Liver (tissue), 9 donors: ENCODE results near the gene LRRC55. TPM values are rescaled to one million over a fixed set of nuclear protein-coding genes. Genes with fewer than 3 reads are reported as not detected.

Experiments
- DNase-seq: peaks from one replicate; pipeline ENCODE4 v3.0.0-alpha.2; 2017; ENCODE audit warnings: low spot score
- H3K27ac ChIP-seq, 2 donors: one replicate each; pipeline ENCODE4 v1.7.0; 2013; ENCODE audit warnings: inconsistent platforms in 2 of 2, low read length in 2 of 2, control low read depth in 1 of 2, low read depth in 1 of 2, mild to moderate bottlenecking in 1 of 2
- H3K27me3 ChIP-seq, 4 donors: one replicate each; pipeline versions ENCODE4 v1.6.1 to v1.7.0; 2013; ENCODE audit warnings: low read length in 3 of 4, inconsistent platforms in 1 of 4, mild to moderate bottlenecking in 1 of 4, moderate library complexity in 1 of 4; ENCODE audit not compliant: control insufficient read depth in 4 of 4, insufficient read depth in 4 of 4
- H3K36me3 ChIP-seq, 4 donors: one replicate each; pipeline versions ENCODE4 v1.6.1 to v1.7.0; 2013; ENCODE audit warnings: low read length in 3 of 4, mild to moderate bottlenecking in 3 of 4, low read depth in 1 of 4, moderate library complexity in 1 of 4; ENCODE audit not compliant: control insufficient read depth in 4 of 4, insufficient read depth in 3 of 4
- H3K4me1 ChIP-seq, 4 donors: one replicate each; pipeline versions ENCODE4 v1.6.1 to v1.7.0; 2013; ENCODE audit warnings: low read length in 3 of 4, mild to moderate bottlenecking in 3 of 4, moderate library complexity in 1 of 4; ENCODE audit not compliant: control insufficient read depth in 4 of 4, insufficient read depth in 4 of 4
- H3K4me3 ChIP-seq, 3 donors: one replicate each; pipeline versions ENCODE4 v1.6.1 to v1.7.0; 2013; ENCODE audit warnings: low read length in 3 of 3, control low read depth in 1 of 3, low read depth in 1 of 3, mild to moderate bottlenecking in 1 of 3
- H3K9ac ChIP-seq, 2 donors: one replicate each; pipeline ENCODE4 v1.7.0; 2013; ENCODE audit warnings: low read length in 2 of 2, mild to moderate bottlenecking in 2 of 2, moderate library complexity in 2 of 2, control low read depth in 1 of 2, low read depth in 1 of 2
- H3K9me3 ChIP-seq, 4 donors: one replicate each; pipeline versions ENCODE4 v1.6.1 to v1.7.0; 2013; ENCODE audit warnings: low read length in 3 of 4; ENCODE audit not compliant: control insufficient read depth in 4 of 4
- EGR1 ChIP-seq, 2 donors: IDR thresholded peaks; 2 replicates each; pipeline ENCODE4 v1.6.1; 2016 to 2018; ENCODE audit warnings: antibody characterized with exemption in 2 of 2, low read depth in 2 of 2
- FOXA1 ChIP-seq: IDR thresholded peaks from 2 replicates; pipeline ENCODE4 v1.6.1; 2016; ENCODE audit warnings: antibody characterized with exemption
- FOXA2 ChIP-seq: IDR thresholded peaks from 2 replicates; pipeline ENCODE4 v1.6.1; 2016; ENCODE audit warnings: antibody characterized with exemption
- GABPA ChIP-seq, 2 donors: IDR thresholded peaks in 1 of 2; conservative IDR thresholded peaks in 1 of 2; 2 replicates each; pipeline ENCODE4 v1.6.1; 2016; ENCODE audit warnings: antibody characterized with exemption in 2 of 2, mild to moderate bottlenecking in 1 of 2, moderate library complexity in 1 of 2
- HNF4A ChIP-seq, 2 donors: conservative IDR thresholded peaks; 2 replicates each; pipeline ENCODE4 v1.6.1; 2016; ENCODE audit warnings: antibody characterized with exemption in 2 of 2, mild to moderate bottlenecking in 2 of 2
- HNF4G ChIP-seq: IDR thresholded peaks from 2 replicates; pipeline ENCODE4 v1.6.1; 2016; ENCODE audit warnings: antibody characterized with exemption
- NR2F2 ChIP-seq: IDR thresholded peaks from 2 replicates; pipeline ENCODE4 v1.6.1; 2016; ENCODE audit warnings: antibody characterized with exemption
- RAD21 ChIP-seq, 2 donors: IDR thresholded peaks; 2 replicates each; pipeline ENCODE4 v1.6.1; 2016; ENCODE audit warnings: antibody characterized with exemption in 2 of 2, mild to moderate bottlenecking in 2 of 2
- RXRA ChIP-seq, 2 donors: IDR thresholded peaks; 2 replicates each; pipeline ENCODE4 v1.6.1; 2017 to 2018; ENCODE audit warnings: antibody characterized with exemption in 2 of 2, mild to moderate bottlenecking in 1 of 2
- SP1 ChIP-seq: IDR thresholded peaks from 2 replicates; pipeline ENCODE4 v1.6.1; 2018; ENCODE audit warnings: antibody characterized with exemption, mild to moderate bottlenecking
- TAF1 ChIP-seq: conservative IDR thresholded peaks from 2 replicates; pipeline ENCODE4 v1.6.1; 2016; ENCODE audit warnings: antibody characterized with exemption, mild to moderate bottlenecking
- YY1 ChIP-seq: IDR thresholded peaks from 2 replicates; pipeline ENCODE4 v1.6.1; 2016; ENCODE audit warnings: antibody characterized with exemption, mild to moderate bottlenecking
- ZBTB33 ChIP-seq: IDR thresholded peaks from 2 replicates; pipeline ENCODE4 v1.6.1; 2016; ENCODE audit warnings: antibody characterized with exemption
- WGBS: extraction: QIAGEN DNeasy Blood & Tissue Kit; methylation state at CpG from one replicate; pipeline ENCODE4 v1.1.7; 2013; 5-methylcytosine and 5-hydroxymethylcytosine counted together
- polyA plus RNA-seq, 2 donors: library from polyadenylated mRNA; stranded (reverse) in 1 of 2; unstranded in 1 of 2; fragments of 200-250 nt in 1 of 2; fragments of >200 nt in 1 of 2; fragmentation: Nextera tagmentation in 1 of 2; extraction: Ambion mirVana in 1 of 2; gene quantifications; one replicate each; pipeline versions ENCODE4 v1.2.1 to v1.2.3, GENCODE V29; 2013 to 2015
- total RNA-seq, 2 donors: library from RNA; depleted of rRNA; stranded (reverse); fragments of >200 nt; gene quantifications; one replicate each; pipeline ENCODE4 v1.2.3, GENCODE V29; 2014
- TF ChIP-seq, protein P1 (sequence below): IDR thresholded peaks from 2 replicates; pipeline ENCODE4 v1.6.1; 2016; ENCODE audit warnings: antibody characterized with exemption, mild to moderate bottlenecking
- TF ChIP-seq, protein P2 (sequence below): IDR thresholded peaks from 2 replicates; pipeline ENCODE4 v1.6.1; 2016; ENCODE audit warnings: antibody characterized with exemption
- TF ChIP-seq, protein P3 (sequence below): fragments of 150-350 bp; IDR thresholded peaks from 2 replicates; pipeline ENCODE4 v1.5.1; 2017; ENCODE audit warnings: improper control_type of control experiment, low read depth, low read length; ENCODE audit not compliant: missing input control
- TF ChIP-seq, protein P4 (sequence below): IDR thresholded peaks from 2 replicates; pipeline ENCODE4 v1.6.1; 2016; ENCODE audit warnings: antibody characterized with exemption
- donor health status: healthy.
- donor health status: healthy.
- donor health status: healthy.
- donor health status: healthy.
- donor health status: healthy.

Gene LRRC55
- total and polyA plus RNA-seq, 4 donors: under 0.01 to 1.5 (median 0.72) TPM

GRCh38 chr11:57202281-57202680, 20.5 kb downstream of the LRRC55 start (continued):
- TF ChIP-seq, protein P1, sequence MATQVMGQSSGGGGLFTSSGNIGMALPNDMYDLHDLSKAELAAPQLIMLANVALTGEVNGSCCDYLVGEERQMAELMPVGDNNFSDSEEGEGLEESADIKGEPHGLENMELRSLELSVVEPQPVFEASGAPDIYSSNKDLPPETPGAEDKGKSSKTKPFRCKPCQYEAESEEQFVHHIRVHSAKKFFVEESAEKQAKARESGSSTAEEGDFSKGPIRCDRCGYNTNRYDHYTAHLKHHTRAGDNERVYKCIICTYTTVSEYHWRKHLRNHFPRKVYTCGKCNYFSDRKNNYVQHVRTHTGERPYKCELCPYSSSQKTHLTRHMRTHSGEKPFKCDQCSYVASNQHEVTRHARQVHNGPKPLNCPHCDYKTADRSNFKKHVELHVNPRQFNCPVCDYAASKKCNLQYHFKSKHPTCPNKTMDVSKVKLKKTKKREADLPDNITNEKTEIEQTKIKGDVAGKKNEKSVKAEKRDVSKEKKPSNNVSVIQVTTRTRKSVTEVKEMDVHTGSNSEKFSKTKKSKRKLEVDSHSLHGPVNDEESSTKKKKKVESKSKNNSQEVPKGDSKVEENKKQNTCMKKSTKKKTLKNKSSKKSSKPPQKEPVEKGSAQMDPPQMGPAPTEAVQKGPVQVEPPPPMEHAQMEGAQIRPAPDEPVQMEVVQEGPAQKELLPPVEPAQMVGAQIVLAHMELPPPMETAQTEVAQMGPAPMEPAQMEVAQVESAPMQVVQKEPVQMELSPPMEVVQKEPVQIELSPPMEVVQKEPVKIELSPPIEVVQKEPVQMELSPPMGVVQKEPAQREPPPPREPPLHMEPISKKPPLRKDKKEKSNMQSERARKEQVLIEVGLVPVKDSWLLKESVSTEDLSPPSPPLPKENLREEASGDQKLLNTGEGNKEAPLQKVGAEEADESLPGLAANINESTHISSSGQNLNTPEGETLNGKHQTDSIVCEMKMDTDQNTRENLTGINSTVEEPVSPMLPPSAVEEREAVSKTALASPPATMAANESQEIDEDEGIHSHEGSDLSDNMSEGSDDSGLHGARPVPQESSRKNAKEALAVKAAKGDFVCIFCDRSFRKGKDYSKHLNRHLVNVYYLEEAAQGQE: no peak
- TF ChIP-seq ZBTB33 (no peak), SP1 (no peak), FOXA1 (no peak), GABPA (IDR thresholded peaks at IDR 0.05 in 1 of 2, conservative IDR thresholded peaks at IDR 0.05 in 1 of 2) (no peak), TAF1 (no peak)

DNA sequence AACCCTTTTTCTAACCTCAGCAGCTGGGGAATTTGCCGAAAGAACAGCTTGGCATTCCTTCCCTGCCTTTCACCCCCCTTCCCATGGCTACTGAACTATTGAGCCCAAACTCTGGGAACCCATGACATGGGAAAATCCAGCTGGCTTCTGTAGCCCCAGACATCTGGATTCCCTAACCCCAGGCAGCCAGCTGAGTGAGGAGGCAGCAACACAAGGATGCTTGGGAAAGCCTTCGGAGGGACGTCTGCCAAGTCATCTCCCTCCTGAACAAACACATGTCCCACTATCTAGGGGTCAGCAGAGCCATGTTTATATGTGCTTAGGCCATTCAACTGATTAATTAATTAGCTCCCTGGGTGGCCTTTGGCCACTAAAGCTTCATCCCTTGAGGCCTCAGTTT, 21.6 kb downstream of the LRRC55 start:
- Histone ChIP-seq H3K36me3 (peaks cover 0 to 1% (median 0%) of the 10 kb centered on the region in 4 donors), H3K4me3 (no peak overlapping the region), H3K9me3 (no peaks in the 10 kb centered on the region), H3K27ac (no peak overlapping the region), H3K4me1 (no peaks in the 10 kb centered on the region), H3K9ac (no peak overlapping the region), H3K27me3 (no peaks in the 10 kb centered on the region)
- TF ChIP-seq, protein P2, sequence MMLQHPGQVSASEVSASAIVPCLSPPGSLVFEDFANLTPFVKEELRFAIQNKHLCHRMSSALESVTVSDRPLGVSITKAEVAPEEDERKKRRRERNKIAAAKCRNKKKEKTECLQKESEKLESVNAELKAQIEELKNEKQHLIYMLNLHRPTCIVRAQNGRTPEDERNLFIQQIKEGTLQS: no peak
- TF ChIP-seq YY1: no peak
- peak; percentile 15 to 23 for TF ChIP-seq RAD21 (IDR thresholded peaks at IDR 0.05)
- peak; percentile 65 for TF ChIP-seq SP1
- no peak for TF ChIP-seq FOXA1
- TF ChIP-seq TAF1: no peak
- peak in 1 of 2 donors; percentile 20 for TF ChIP-seq EGR1 (IDR thresholded peaks at IDR 0.05; ENCODE audit: low read depth in 2 of 2)
- TF ChIP-seq, protein P1: peak; percentile 22
- peak; percentile 100 for TF ChIP-seq NR2F2
- TF ChIP-seq, protein P3, sequence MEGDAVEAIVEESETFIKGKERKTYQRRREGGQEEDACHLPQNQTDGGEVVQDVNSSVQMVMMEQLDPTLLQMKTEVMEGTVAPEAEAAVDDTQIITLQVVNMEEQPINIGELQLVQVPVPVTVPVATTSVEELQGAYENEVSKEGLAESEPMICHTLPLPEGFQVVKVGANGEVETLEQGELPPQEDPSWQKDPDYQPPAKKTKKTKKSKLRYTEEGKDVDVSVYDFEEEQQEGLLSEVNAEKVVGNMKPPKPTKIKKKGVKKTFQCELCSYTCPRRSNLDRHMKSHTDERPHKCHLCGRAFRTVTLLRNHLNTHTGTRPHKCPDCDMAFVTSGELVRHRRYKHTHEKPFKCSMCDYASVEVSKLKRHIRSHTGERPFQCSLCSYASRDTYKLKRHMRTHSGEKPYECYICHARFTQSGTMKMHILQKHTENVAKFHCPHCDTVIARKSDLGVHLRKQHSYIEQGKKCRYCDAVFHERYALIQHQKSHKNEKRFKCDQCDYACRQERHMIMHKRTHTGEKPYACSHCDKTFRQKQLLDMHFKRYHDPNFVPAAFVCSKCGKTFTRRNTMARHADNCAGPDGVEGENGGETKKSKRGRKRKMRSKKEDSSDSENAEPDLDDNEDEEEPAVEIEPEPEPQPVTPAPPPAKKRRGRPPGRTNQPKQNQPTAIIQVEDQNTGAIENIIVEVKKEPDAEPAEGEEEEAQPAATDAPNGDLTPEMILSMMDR: no peak
- TF ChIP-seq FOXA2: no peak
- TF ChIP-seq HNF4G: no peak
- no peak for TF ChIP-seq HNF4A (conservative IDR thresholded peaks at IDR 0.05)
- TF ChIP-seq, protein P4, sequence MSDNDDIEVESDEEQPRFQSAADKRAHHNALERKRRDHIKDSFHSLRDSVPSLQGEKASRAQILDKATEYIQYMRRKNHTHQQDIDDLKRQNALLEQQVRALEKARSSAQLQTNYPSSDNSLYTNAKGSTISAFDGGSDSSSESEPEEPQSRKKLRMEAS: peak; percentile 45
- no peak for TF ChIP-seq GABPA (IDR thresholded peaks at IDR 0.05 in 1 of 2, conservative IDR thresholded peaks at IDR 0.05 in 1 of 2)
- TF ChIP-seq RXRA (IDR thresholded peaks at IDR 0.05): peak; percentile 77 to 86
- WGBS: 34% methylated on average over 3 of the region's 3 CpGs
- no peak for DNase-seq
